ENCODE data around the gene SSNA1.

SSNA1 gene

GRCh38 chr9:137152844-137153405 lies 35.6 kb upstream of the SSNA1 start:
- DNase-seq (ENCODE audit: low read depth in 2 of 2, low spot score in 1 of 2): no peak

- peak; percentile 49 to 61 for DNase-seq (ENCODE audit: low read depth in 2 of 2, low spot score in 1 of 2)
These were observed 31.7 kb upstream of the SSNA1 start for GRCh38 chr9:137156567-137157375.

GRCh38 chr9:137157618-137158415 lies 30.7 kb upstream of the SSNA1 start:
- DNase-seq (ENCODE audit: low read depth in 2 of 2, low spot score in 1 of 2): no peak

GRCh38 chr9:137158625-137159024 lies 29.9 kb upstream of the SSNA1 start:
- no peak for DNase-seq (ENCODE audit: low read depth in 2 of 2, low spot score in 1 of 2)

GRCh38 chr9:137159105-137160053 lies 29.1 kb upstream of the SSNA1 start:
- no peak for DNase-seq (ENCODE audit: low read depth in 2 of 2, low spot score in 1 of 2)

GRCh38 chr9:137160054-137160425 lies 28.4 kb upstream of the SSNA1 start:
- DNase-seq (ENCODE audit: low read depth in 2 of 2, low spot score in 1 of 2): no peak

- no peak for DNase-seq (ENCODE audit: low read depth in 2 of 2, low spot score in 1 of 2)
These were observed 27.5 kb upstream of the SSNA1 start for GRCh38 chr9:137160716-137161557.

GRCh38 chr9:137161558-137162486 lies 26.7 kb upstream of the SSNA1 start:
- DNase-seq (ENCODE audit: low read depth in 2 of 2, low spot score in 1 of 2): no peak

- no peak for DNase-seq (ENCODE audit: low read depth in 2 of 2, low spot score in 1 of 2)
These were observed 25.7 kb upstream of the SSNA1 start for GRCh38 chr9:137162505-137163364.

- no peak for DNase-seq (ENCODE audit: low read depth in 2 of 2, low spot score in 1 of 2)
These were observed 25.1 kb upstream of the SSNA1 start for GRCh38 chr9:137163365-137163715.

- DNase-seq (ENCODE audit: low read depth in 2 of 2, low spot score in 1 of 2): no peak
These were observed 24.7 kb upstream of the SSNA1 start for GRCh38 chr9:137163805-137164204.

GRCh38 chr9:137164370-137165249 lies 23.9 kb upstream of the SSNA1 start:
- DNase-seq (ENCODE audit: low read depth in 2 of 2, low spot score in 1 of 2): no peak

GRCh38 chr9:137165250-137165836 lies 23.1 kb upstream of the SSNA1 start:
- no peak for DNase-seq (ENCODE audit: low read depth in 2 of 2, low spot score in 1 of 2)

GRCh38 chr9:137166380-137167229 lies 21.9 kb upstream of the SSNA1 start:
- DNase-seq (ENCODE audit: low read depth in 2 of 2, low spot score in 1 of 2): no peak

- DNase-seq (ENCODE audit: low read depth in 2 of 2, low spot score in 1 of 2): no peak
These were observed 21.2 kb upstream of the SSNA1 start for GRCh38 chr9:137167277-137167746.

Measured in stimulated activated CD8-positive, alpha-beta memory T cell treated with anti-CD3 and anti-CD28 coated beads, Interleukin-4, amount 100 ng/mL, for 4 hours (primary cell).